Measurements from ENCODE around the gene FOXA2.

GRCh38 chr20:22563062-22563965 is 21.1 kb downstream of the FOXA2 start:
- TF ChIP-seq CTCF (IDR thresholded peaks at IDR 0.05; ENCODE audit: extremely low read depth in 1 of 2, insufficient read depth in 1 of 2, low read depth in 1 of 2, low read length in 2 of 2) (no peak), JUN (IDR thresholded peaks at IDR 0.05; ENCODE audit: borderline replicate concordance, insufficient read depth, insufficient read length, low read depth) (no peak), EZH2 (IDR thresholded peaks at IDR 0.05; ENCODE audit: borderline replicate concordance, low read depth, low read length, severe bottlenecking) (no peak), POLR2AphosphoS5 (IDR thresholded peaks at IDR 0.05; ENCODE audit: insufficient read depth, low read depth, low read length) (no peak), POLR2A (IDR thresholded peaks at IDR 0.05; ENCODE audit: low read depth, low read length) (no peak), MAX (IDR thresholded peaks at IDR 0.05; ENCODE audit: insufficient read depth, insufficient read length) (no peak), FOS (IDR thresholded peaks at IDR 0.05; ENCODE audit: borderline replicate concordance, insufficient read depth, low read length) (no peak), GATA2 (IDR thresholded peaks at IDR 0.05; ENCODE audit: insufficient read depth, insufficient read length, low read depth, low read length) (no peak)
